ENCODE data around the gene AOC3. TPM values are rescaled to one million over a fixed set of nuclear protein-coding genes. Genes with fewer than 3 reads are reported as not detected.

Gene AOC3
- total RNA-seq, 4 donors from 2014 or later: 4.7 to 11.2 (median 8.1) TPM

DNA sequence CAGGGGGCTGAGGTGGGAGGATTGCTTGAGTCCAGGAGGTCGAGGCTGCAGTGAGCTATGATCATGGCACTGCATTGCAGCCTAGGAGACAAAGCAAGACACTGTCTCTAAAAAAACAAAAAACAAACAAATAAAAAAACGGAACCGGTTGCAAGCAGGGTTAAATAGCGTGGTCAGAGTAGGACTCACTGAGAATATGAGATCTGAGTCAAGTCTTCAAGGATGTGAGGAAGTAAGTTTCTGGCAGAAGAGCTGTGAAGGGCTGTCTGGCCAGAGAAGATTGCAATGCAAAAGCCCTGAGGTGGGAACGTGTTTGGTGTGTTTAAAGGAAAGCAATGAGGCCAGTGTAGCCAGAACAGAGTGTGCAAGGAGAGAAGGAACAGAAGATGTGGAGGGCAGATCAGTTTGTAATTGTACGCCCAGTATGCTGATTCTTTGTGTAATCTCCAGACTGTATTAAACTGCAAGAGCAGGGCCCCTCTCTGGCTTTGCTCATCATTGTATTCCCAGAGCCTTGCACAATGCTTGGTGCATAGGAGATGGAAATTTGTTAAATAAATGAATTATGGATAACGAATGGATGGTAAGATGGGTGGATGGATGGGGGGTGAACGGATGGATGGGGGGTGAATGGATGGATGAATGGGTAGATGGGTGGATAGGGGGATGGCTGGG, 55.9 kb downstream of the AOC3 start:
- intact Hi-C loops (cut with DNase I; ENCODE audit: low total_unique reads): no loop called here
- no peak overlapping the region for H3K4me3 ChIP-seq (ENCODE audit: low read depth, poor library complexity, severe bottlenecking)
- TF ChIP-seq POLR2A (IDR thresholded peaks at IDR 0.05): no peak
- DNase-seq (ENCODE audit: low spot score in 2 of 2): no peak
- 71 to 77% methylated on average over 8 of the region's 8 CpGs for WGBS, 2 donors

Small RNAs within 50 kb of the gene (microRNA-seq; reads per million reads assigned to microRNA genes)
- 0 reads per million in 2 donors for gene MIR6781 (ENCODE audit: borderline number of aligned reads in 1 of 2, borderline replicate concordance in 2 of 2)

Other genes starting within 250 kb of the AOC3 start
- gene RETREG3, start 241.8 kb upstream of the AOC3 start, total RNA-seq: 100 to 1,000 TPM in 1 of 4 donors, 10 to 100 TPM in 3; 69.4 to 106 (median 84.3) TPM
- 10 to 100 TPM; 54.4 to 61.1 (median 56.7) TPM for gene TUBG1, start 241.5 kb upstream of the AOC3 start, total RNA-seq
- gene TUBG2, start 191.9 kb upstream of the AOC3 start, total RNA-seq: 10 to 100 TPM; 10.6 to 19.3 (median 13.7) TPM
- gene PLEKHH3, start 174.2 kb upstream of the AOC3 start, total RNA-seq: 10 to 100 TPM; 36.1 to 66.6 (median 44.0) TPM
- 1 to 10 TPM in 2 of 4 donors, not detected in 2; 1.4 to 1.6 TPM for gene CCR10, start 169.4 kb upstream of the AOC3 start, total RNA-seq
- gene CNTNAP1, start 168.7 kb upstream of the AOC3 start, total RNA-seq: 1 to 10 TPM in 1 of 4 donors, under 1 TPM in 3; 0.13 to 1.5 (median 0.65) TPM
- 10 to 100 TPM; 32.7 to 71.9 (median 43.9) TPM for gene EZH1, start 106.2 kb upstream of the AOC3 start, total RNA-seq
- 10 to 100 TPM in 3 of 4 donors, 1 to 10 TPM in 1; 9.6 to 34.2 (median 12.0) TPM for gene RAMP2, start 90.0 kb upstream of the AOC3 start, total RNA-seq
- gene VPS25, start 77.8 kb upstream of the AOC3 start, total RNA-seq: 10 to 100 TPM; 39.2 to 79.8 (median 61.0) TPM
- 1 to 10 TPM in 1 of 4 donors, under 1 TPM in 1, not detected in 2; 0.62 to 1.0 TPM for gene WNK4, start 70.6 kb upstream of the AOC3 start, total RNA-seq
- 10 to 100 TPM; 40.7 to 64.0 (median 61.1) TPM for gene COA3, start 52.5 kb upstream of the AOC3 start, total RNA-seq
- gene CNTD1, start 52.3 kb upstream of the AOC3 start, total RNA-seq: 1 to 10 TPM in 1 of 4 donors, under 1 TPM in 1, not detected in 2; 0.17 to 1.4 TPM
- gene BECN1, start 26.9 kb upstream of the AOC3 start, total RNA-seq: 100 to 1,000 TPM in 2 of 4 donors, 10 to 100 TPM in 2; 70.7 to 113 (median 93.0) TPM
- 10 to 100 TPM; 56.2 to 82.0 (median 75.1) TPM for gene PSME3, start 17.8 kb upstream of the AOC3 start, total RNA-seq
- gene AOC2, start 6.6 kb upstream of the AOC3 start, total RNA-seq: 1 to 10 TPM in 3 of 4 donors, under 1 TPM in 1; 0.52 to 2.4 (median 1.2) TPM
- not detected for gene G6PC1, start 49.6 kb downstream of the AOC3 start, total RNA-seq
- gene AARSD1, start 113.3 kb downstream of the AOC3 start, total RNA-seq: 10 to 100 TPM; 10.3 to 21.7 (median 17.2) TPM
- gene PTGES3L, start 128.9 kb downstream of the AOC3 start, total RNA-seq: 1 to 10 TPM in 1 of 4 donors, under 1 TPM in 1, not detected in 2; 0.19 to 1.8 TPM
- 10 to 100 TPM; 12.6 to 16.0 (median 13.0) TPM for gene RUNDC1, start 129.4 kb downstream of the AOC3 start, total RNA-seq
- gene RPL27, start 147.2 kb downstream of the AOC3 start, total RNA-seq: 1,000 to 10,000 TPM; 1,091 to 1,783 (median 1,434) TPM
- gene IFI35, start 155.6 kb downstream of the AOC3 start, total RNA-seq: 10 to 100 TPM in 3 of 4 donors, 1 to 10 TPM in 1; 7.6 to 18.5 (median 16.9) TPM
- 100 to 1,000 TPM; 209 to 329 (median 254) TPM for gene VAT1, start 171.2 kb downstream of the AOC3 start, total RNA-seq
- 1 to 10 TPM in 2 of 4 donors, under 1 TPM in 2; 0.65 to 2.7 (median 1.0) TPM for gene RND2, start 174.0 kb downstream of the AOC3 start, total RNA-seq